GM12878 (cell line): Measurements from ENCODE around the gene RRP1B. TPM values are rescaled to one million over a fixed set of nuclear protein-coding genes. Genes with fewer than 3 reads are reported as not detected.

Source experiments
- EGR1 ChIP-seq, 2 experiments: IDR thresholded peaks; 1 replicate in 1 of 2; 2 replicates in 1 of 2; pipeline ENCODE4 v1.6.1; 2011 to 2012; ENCODE audit warnings: low read depth in 2 of 2, low read length in 2 of 2, borderline replicate concordance in 1 of 2, mild to moderate bottlenecking in 1 of 2, moderate library complexity in 1 of 2
- HDAC6 ChIP-seq: fragments of 200-600 bp; sonication (generic); IDR thresholded peaks from one replicate; pipeline ENCODE4 v1.8.0; 2017; ENCODE audit warnings: antibody characterized with exemption; ENCODE audit not compliant: unreplicated experiment
- JUNB ChIP-seq: IDR thresholded peaks from 2 replicates; pipeline ENCODE4 v1.6.1; 2016; ENCODE audit warnings: antibody characterized with exemption, mild to moderate bottlenecking
- KLF5 ChIP-seq: fragments of 450-650 bp; IDR thresholded peaks from 2 replicates; pipeline ENCODE4 v1.6.1; 2014; ENCODE audit warnings: mild to moderate bottlenecking; ENCODE audit not compliant: partially characterized antibody
- LARP7 ChIP-seq: fragments of 450-650 bp; IDR thresholded peaks from 2 replicates; pipeline ENCODE4 v1.6.1; 2017; ENCODE audit warnings: mild to moderate bottlenecking
- MEF2A ChIP-seq: IDR thresholded peaks from 2 replicates; pipeline ENCODE4 v1.6.1; 2011; ENCODE audit warnings: low read depth, mild to moderate bottlenecking, low read length, moderate library complexity; ENCODE audit not compliant: insufficient read depth
- MTA2 ChIP-seq: fragments of 450-650 bp; IDR thresholded peaks from 2 replicates; pipeline ENCODE4 v1.6.1; 2016; ENCODE audit warnings: low read depth, mild to moderate bottlenecking, moderate library complexity
- MYC ChIP-seq: IDR thresholded peaks from 2 replicates; pipeline ENCODE4 v1.6.1; 2011; ENCODE audit warnings: mild to moderate bottlenecking, low read length, moderate library complexity, inconsistent platforms; ENCODE audit not compliant: insufficient read depth, insufficient replicate concordance, insufficient read length, severe bottlenecking
- SMAD1 ChIP-seq: fragments of 450-650 bp; IDR thresholded peaks from 2 replicates; pipeline ENCODE4 v1.6.1; 2018; ENCODE audit warnings: mild to moderate bottlenecking, low read depth; ENCODE audit not compliant: partially characterized antibody
- SREBF1 ChIP-seq: IDR thresholded peaks from 2 replicates; pipeline ENCODE4 v1.6.1; 2012; ENCODE audit warnings: mild to moderate bottlenecking, low read length
- TARDBP ChIP-seq: IDR thresholded peaks from 2 replicates; pipeline ENCODE4 v1.6.1; 2016; ENCODE audit warnings: borderline replicate concordance
- polyA plus RNA-seq, 11 experiments: library from polyadenylated mRNA; depleted of rRNA in 4 of 11; unstranded in 6 of 11; stranded (reverse) in 5 of 11; fragments of >200 nt; fragmentation: Nextera tagmentation in 4 of 11; fragmentation: Illumina TruSeq in 1 of 11; extraction: Ambion mirVana in 4 of 11; extraction: Trizol in 1 of 11; gene quantifications; 1 replicate in 1 of 11; 2 replicates in 10 of 11; pipeline versions ENCODE4 v1.2.1 to v1.2.3, GENCODE V29; 2011 to 2016; ENCODE audit warnings: inconsistent platforms in 2 of 11, missing spikeins in 2 of 11, low read depth in 1 of 11
- total RNA-seq, 4 experiments: library from RNA; depleted of rRNA in 3 of 4; stranded (reverse); fragments of >200 nt in 3 of 4; fragmentation: Illumina TruSeq in 1 of 4; extraction: Trizol in 1 of 4; gene quantifications; 2 replicates each; pipeline versions ENCODE4 v1.2.1 to v1.2.3, GENCODE V29; 2013 to 2021
- TF ChIP-seq, protein P1 (sequence below): fragments of 450-650 bp; IDR thresholded peaks from 2 replicates; pipeline ENCODE4 v1.6.1; 2017; ENCODE audit warnings: mild to moderate bottlenecking, moderate library complexity
- TF ChIP-seq, protein P2 (sequence below): IDR thresholded peaks from 2 replicates; pipeline ENCODE4 v1.6.1; 2011; ENCODE audit warnings: mild to moderate bottlenecking, low read depth, low read length, moderate library complexity; ENCODE audit not compliant: insufficient replicate concordance
- TF ChIP-seq, protein P3 (sequence below): fragments of 450-650 bp; formaldehyde crosslinking; IDR thresholded peaks from 2 replicates; pipeline ENCODE4 v1.4.0; 2020; ENCODE audit warnings: mild to moderate bottlenecking, moderate library complexity
- TF ChIP-seq, protein P4 (sequence below): fragments of 450-650 bp; IDR thresholded peaks from 2 replicates; pipeline ENCODE4 v1.6.1; 2017; ENCODE audit warnings: low read depth, mild to moderate bottlenecking, moderate library complexity
- TF ChIP-seq, protein P5 (sequence below): fragments of 150-350 bp; IDR thresholded peaks from 2 replicates; pipeline ENCODE4 v1.6.1; 2014; ENCODE audit warnings: mild to moderate bottlenecking, low read depth, low read length

RRP1B gene
- total and polyA plus RNA-seq, 10 of the 15 experiments (the other 5 are each of a cell fraction or from before 2014, with no cell fraction given) = 8.1 to 57.4 (median 38.1) TPM

DNA sequence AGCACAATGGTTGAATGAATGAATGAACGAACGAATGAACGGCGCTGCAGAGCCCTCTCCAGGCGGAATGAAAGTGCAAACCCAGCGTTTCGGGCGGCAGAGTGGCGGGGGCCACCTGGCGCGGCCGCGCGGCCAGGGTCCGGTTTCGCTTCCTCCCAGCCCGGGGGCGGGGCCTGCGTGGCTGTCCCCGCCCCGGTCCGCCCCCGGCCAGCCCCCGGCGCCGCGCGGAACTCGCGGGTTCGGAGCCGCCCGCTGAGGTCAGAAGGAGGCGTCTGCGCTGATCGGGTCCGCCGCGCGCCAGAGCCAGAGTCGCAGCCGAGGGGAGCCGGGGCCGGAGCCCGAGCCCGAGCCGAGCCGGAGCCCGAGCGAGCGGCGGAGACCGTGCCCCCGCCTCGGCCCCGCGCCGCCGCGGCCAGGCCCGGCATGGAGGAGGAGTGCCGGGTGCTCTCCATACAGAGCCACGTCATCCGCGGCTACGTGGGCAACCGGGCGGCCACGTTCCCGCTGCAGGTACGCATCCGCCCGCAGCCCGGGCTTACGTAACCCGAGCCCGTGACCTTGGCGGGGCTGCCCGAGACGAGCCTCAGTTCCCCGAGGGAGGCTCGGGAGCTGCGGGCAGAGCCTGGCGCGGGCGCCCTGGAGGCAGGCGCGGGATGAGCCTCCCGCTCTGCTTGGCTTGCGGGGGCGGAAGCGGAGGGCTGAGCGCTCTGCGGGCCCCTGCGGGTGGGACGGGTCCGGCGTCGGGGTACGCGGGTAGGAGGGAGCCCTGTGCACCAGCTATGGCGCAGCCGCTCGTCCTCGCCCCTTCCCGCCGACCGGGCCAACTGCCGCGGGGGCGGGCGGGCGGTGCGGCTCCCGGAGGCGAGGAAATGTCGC lies 59.8 kb downstream of the RRP1B start, which contains the start of gene PDXK (continued):
- TF ChIP-seq LARP7 (peak; percentile 89), TARDBP (no peak), HDAC6 (no peak), MEF2A (no peak), SREBF1 (no peak), KLF5 (no peak), SMAD1 (no peak), JUNB (no peak), EGR1 (IDR thresholded peaks at IDR 0.05; ENCODE audit: borderline replicate concordance in 1 of 2, low read depth in 2 of 2, low read length in 2 of 2) (peak in 1 of 2 experiments; percentile 84; a peak in 2 of 3 replicates), MYC (no peak), MTA2 (no peak)
- TF ChIP-seq, protein P1, sequence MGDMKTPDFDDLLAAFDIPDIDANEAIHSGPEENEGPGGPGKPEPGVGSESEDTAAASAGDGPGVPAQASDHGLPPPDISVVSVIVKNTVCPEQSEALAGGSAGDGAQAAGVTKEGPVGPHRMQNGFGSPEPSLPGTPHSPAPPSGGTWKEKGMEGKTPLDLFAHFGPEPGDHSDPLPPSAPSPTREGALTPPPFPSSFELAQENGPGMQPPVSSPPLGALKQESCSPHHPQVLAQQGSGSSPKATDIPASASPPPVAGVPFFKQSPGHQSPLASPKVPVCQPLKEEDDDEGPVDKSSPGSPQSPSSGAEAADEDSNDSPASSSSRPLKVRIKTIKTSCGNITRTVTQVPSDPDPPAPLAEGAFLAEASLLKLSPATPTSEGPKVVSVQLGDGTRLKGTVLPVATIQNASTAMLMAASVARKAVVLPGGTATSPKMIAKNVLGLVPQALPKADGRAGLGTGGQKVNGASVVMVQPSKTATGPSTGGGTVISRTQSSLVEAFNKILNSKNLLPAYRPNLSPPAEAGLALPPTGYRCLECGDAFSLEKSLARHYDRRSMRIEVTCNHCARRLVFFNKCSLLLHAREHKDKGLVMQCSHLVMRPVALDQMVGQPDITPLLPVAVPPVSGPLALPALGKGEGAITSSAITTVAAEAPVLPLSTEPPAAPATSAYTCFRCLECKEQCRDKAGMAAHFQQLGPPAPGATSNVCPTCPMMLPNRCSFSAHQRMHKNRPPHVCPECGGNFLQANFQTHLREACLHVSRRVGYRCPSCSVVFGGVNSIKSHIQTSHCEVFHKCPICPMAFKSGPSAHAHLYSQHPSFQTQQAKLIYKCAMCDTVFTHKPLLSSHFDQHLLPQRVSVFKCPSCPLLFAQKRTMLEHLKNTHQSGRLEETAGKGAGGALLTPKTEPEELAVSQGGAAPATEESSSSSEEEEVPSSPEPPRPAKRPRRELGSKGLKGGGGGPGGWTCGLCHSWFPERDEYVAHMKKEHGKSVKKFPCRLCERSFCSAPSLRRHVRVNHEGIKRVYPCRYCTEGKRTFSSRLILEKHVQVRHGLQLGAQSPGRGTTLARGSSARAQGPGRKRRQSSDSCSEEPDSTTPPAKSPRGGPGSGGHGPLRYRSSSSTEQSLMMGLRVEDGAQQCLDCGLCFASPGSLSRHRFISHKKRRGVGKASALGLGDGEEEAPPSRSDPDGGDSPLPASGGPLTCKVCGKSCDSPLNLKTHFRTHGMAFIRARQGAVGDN = peak; percentile 72; the same call in 1 of the 2 replicates
- TF ChIP-seq, protein P2, sequence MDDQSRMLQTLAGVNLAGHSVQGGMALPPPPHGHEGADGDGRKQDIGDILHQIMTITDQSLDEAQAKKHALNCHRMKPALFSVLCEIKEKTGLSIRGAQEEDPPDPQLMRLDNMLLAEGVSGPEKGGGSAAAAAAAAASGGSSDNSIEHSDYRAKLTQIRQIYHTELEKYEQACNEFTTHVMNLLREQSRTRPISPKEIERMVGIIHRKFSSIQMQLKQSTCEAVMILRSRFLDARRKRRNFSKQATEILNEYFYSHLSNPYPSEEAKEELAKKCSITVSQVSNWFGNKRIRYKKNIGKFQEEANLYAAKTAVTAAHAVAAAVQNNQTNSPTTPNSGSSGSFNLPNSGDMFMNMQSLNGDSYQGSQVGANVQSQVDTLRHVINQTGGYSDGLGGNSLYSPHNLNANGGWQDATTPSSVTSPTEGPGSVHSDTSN = peak; percentile 6
- TF ChIP-seq, protein P3, sequence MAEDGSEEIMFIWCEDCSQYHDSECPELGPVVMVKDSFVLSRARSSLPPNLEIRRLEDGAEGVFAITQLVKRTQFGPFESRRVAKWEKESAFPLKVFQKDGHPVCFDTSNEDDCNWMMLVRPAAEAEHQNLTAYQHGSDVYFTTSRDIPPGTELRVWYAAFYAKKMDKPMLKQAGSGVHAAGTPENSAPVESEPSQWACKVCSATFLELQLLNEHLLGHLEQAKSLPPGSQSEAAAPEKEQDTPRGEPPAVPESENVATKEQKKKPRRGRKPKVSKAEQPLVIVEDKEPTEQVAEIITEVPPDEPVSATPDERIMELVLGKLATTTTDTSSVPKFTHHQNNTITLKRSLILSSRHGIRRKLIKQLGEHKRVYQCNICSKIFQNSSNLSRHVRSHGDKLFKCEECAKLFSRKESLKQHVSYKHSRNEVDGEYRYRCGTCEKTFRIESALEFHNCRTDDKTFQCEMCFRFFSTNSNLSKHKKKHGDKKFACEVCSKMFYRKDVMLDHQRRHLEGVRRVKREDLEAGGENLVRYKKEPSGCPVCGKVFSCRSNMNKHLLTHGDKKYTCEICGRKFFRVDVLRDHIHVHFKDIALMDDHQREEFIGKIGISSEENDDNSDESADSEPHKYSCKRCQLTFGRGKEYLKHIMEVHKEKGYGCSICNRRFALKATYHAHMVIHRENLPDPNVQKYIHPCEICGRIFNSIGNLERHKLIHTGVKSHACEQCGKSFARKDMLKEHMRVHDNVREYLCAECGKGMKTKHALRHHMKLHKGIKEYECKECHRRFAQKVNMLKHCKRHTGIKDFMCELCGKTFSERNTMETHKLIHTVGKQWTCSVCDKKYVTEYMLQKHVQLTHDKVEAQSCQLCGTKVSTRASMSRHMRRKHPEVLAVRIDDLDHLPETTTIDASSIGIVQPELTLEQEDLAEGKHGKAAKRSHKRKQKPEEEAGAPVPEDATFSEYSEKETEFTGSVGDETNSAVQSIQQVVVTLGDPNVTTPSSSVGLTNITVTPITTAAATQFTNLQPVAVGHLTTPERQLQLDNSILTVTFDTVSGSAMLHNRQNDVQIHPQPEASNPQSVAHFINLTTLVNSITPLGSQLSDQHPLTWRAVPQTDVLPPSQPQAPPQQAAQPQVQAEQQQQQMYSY (CRISPR knock-in tag) = no peak
- TF ChIP-seq, protein P4, sequence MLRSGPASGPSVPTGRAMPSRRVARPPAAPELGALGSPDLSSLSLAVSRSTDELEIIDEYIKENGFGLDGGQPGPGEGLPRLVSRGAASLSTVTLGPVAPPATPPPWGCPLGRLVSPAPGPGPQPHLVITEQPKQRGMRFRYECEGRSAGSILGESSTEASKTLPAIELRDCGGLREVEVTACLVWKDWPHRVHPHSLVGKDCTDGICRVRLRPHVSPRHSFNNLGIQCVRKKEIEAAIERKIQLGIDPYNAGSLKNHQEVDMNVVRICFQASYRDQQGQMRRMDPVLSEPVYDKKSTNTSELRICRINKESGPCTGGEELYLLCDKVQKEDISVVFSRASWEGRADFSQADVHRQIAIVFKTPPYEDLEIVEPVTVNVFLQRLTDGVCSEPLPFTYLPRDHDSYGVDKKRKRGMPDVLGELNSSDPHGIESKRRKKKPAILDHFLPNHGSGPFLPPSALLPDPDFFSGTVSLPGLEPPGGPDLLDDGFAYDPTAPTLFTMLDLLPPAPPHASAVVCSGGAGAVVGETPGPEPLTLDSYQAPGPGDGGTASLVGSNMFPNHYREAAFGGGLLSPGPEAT = no peak
- TF ChIP-seq, protein P5, sequence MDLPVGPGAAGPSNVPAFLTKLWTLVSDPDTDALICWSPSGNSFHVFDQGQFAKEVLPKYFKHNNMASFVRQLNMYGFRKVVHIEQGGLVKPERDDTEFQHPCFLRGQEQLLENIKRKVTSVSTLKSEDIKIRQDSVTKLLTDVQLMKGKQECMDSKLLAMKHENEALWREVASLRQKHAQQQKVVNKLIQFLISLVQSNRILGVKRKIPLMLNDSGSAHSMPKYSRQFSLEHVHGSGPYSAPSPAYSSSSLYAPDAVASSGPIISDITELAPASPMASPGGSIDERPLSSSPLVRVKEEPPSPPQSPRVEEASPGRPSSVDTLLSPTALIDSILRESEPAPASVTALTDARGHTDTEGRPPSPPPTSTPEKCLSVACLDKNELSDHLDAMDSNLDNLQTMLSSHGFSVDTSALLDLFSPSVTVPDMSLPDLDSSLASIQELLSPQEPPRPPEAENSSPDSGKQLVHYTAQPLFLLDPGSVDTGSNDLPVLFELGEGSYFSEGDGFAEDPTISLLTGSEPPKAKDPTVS = no peak
